Stimulated activated CD8-positive, alpha-beta memory T cell treated with anti-CD3 and anti-CD28 coated beads, Interleukin-7, amount 100 ng/mL, for 1 hour (primary cell): Measurements from ENCODE around the gene DCLK2.

ENCODE experiments used
- DNase-seq, 2 donors: peaks; one replicate each; pipeline ENCODE4 v3.0.0-alpha.2; 2020; ENCODE audit warnings: low read depth in 2 of 2

The DCLK2 gene

DNA sequence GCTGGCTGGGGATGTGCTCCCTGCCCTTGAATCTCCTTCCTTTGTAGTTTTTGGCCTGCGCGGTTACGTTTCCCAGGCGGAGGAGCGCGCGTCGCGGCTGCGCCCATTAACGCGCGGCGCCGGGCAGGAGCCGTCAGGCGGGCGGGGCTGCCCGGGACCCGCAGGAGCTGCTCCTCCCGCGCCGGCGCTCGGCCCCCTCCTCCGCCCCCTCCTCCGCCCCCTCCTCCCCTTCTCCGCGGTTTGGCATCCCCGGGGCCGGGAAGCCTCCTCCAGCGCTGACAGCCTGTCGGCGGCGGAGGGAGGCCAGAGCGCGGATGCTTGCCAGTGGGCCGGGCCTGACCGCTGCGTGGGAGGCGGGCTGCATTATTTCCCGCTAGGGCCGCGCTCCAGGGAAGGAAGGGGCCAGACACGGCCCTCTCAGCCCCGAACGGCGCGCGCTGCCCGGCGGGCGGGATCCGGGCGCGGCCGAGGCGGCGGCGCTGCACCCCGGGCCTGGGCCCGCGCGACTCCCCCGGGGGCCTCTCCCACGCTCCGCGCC lies at the start of gene DCLK2:
DCLK2 (plus strand) TSS at position 405 of the 538 bp plus-strand sequence. CDS start 583 bp downstream, outside the sequence.
- DNase-seq: no peak

DNA sequence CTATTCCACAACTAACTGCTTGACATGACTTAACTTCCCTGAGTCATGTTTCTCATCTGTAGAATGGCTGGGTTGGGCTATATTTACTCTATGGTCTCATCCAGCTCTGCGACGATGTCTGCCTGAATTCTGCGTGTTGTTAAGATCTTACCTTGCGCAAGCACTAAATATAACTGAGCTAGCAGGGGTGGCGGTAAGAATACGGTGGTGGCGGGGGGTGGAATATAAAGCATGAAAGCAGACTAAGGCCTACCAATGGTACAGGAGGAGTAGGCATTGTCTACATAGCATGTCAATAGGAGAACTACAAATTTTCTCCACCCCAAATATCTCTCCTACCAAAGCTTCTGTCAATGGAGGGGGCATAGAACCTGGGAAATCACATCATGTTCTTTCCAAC lies 45.7 kb upstream of the DCLK2 start:
- DNase-seq: no peak

DNA sequence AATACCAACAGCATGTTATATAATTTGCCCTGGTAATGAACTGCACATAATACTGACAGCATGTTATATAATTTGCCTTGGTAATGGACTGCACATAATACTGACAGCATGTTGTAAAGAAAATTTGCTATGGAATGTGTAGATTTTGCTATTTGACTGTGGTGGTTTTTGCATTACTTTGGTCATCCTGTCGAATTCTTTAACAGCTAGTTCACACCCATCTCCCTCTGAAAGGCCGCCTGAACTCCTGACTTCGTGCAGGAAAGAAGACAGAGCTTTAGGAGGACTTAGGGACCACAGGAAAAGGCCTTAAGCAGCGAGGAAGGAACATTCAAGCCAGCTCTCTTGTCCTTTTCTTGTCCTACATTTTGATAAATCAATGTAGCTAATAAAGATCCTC lies 45.2 kb upstream of the DCLK2 start:
- DNase-seq: no peak

DNA sequence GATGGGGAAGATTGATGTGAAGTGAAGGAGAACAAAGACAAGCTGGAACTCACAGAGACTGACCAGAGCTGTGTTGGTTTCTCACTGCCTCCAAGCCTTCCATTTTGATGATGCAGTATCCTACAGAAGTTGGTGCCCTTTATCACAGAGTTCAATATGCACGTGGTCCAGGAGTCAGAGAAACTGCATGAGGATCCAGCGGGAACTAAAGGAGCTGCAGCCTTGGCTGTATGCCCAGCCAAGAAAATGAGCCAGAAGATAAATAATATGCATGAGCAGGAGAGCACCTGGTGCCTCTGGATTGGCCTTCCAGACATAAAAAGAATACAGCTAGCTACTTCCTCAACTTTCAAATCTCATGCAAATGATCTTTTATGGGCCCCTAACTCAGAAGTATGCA lies 44.3 kb upstream of the DCLK2 start:
- no peak for DNase-seq

DNA sequence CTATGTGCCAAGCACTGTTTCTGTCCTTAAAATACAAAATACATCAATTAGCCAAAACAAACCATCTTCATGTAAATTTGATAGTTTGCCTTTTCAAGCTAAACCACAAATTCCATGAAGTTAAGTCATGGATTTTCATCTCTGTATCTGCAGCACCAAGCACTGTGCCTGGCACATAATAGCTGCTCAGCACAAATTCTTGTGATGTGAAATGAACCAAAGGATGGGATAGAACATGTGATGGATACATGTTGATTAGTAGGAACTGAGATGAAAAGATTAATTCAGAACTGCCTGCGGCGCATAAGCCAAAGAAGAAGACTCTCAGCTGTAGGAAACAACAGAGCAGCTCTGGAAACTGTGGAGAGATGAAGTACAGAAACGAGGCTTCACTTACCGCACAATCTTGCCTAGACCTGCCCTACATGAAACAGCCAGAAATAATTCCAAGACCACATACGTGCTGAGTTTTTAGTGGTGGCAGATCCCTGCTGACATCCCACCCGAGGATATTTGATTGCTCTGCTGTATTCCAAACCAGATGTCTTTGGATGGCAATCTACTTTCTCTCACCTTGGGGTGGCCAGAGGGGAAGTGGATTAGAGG lies 40.9 kb upstream of the DCLK2 start:
- DNase-seq: no peak

DNA sequence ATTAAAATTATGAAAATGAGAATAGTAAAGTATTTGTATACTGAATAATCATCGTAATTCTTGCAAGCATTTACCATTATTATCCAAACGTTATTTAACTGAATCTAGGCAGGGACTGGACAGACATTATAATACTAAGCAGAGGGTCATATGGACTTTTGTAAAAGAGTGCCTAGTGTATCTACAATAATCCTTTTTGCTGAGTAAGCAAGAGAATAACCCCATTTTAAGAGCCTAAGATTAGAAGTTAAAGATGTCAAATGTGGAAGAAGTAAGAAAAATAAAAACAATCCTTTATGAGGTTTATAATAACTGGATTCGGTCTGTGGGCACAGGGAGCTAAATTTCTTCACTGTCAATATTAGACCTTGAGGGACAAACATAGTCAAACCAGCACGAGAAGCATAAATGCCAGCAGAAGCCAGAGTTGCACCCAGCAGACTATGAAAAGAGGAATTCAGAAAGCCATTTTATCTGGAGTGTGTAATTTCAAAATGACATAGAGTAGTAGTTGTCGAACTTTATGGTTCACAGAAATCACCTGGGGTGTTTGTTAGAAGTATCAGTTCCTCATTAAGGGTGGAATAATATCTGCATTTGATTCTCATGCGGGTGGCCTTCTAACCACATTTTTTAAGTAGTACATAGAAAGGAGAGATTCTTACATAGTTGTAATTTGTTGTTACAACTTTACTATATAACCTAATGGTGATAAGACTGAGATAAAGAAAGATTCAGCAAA lies 39.7 kb upstream of the DCLK2 start:
- no peak for DNase-seq

DNA sequence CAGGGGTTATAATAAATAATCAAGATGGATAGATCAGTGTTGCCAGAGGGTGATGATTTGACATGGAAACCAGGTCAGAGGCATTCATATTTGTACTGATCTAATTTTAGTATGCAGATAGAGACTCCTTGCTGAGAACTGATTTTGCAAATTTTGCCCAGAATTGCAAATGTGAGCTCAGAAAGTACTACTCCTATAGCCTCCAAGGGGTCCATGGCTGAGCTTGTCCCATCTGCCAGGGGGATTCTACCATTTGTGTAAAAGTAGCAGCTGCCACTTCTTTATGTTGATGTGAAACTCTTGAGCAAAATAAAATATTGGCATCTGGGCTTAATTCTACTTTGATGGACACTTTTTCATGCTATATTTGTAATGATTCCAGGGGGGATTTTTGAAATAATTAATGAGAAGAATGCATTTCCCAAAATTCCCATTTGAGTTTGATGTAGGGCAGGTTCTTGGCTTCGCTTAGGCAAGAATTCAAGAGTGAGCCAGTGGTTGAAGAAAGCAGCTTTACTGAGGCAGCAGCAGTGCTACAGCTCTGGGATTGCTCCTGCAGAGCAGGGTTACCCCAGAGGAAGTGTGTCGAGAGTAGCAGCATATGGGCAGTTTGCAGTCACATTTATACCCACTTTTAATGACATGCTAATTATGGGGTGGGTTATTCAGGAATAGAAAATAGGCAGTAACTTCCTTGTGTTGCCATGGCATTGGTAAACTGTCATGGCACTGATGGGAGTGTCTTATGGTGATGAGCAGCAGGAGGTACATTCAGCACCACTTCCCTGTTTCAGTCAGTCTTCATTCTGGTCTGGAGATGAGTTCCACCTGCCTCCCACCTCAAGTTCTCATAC lies 38.7 kb upstream of the DCLK2 start:
- no peak for DNase-seq

DNA sequence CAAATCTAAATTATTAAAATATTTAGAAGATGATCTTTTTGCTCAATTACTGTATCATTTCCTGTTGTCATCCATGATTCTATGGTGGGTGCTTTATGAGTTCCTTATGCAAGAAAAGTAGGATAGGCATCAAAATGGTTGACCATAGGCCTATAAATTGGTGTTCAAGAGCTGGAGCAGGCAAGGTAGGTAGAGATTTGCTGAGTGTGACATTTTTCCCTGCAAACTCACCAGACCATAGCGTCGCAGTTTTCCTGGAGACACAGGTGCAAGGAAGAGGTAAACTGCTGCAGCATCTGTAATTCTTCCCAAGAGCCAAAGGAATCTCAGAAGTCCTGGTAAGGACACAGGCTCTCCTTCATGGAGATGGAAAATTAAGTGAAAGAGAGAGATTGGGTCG lies 33.7 kb upstream of the DCLK2 start:
- DNase-seq: no peak

DNA sequence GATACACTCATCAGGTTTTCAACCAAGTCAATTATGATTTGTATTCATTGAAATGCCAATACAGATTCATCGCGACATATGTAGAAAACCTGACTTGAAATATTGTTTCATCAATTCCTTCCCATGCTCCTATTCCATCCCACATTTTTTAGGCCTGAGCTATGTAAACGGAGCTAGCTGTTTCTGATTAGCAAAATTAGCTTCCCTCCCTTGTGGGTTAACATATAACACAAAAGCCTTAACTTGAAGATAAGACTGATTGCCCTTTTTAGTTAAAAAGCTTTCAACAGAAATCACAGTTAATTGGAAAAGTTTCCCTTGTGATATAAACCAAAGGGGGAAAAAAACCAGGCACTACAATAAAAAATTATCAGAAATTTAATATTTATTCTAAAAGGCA lies 32.8 kb upstream of the DCLK2 start:
- no peak for DNase-seq

DNA sequence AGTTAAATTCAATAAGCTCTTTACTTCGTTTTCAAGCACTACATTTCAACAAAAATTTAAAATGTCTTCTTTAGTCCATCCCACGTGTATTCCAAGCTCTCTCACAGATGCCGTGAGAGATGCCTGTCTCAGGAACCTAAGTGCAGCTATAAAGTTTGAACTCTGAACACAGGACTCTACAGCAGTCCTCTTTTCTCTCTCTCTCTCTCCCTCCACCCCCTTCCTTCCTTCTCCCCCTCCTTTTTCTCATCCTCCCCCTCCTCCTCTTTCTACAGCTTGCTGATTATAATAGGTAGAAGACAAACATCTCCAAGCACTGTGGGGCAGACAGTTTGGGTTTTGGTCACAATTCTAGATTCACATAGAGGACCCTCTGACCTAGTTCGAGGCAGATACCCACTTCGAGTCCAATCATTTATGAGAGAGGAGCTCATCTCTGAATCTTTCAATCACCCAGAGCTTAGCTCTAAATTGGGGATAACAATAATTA lies 31.5 kb upstream of the DCLK2 start:
- DNase-seq: no peak

DNA sequence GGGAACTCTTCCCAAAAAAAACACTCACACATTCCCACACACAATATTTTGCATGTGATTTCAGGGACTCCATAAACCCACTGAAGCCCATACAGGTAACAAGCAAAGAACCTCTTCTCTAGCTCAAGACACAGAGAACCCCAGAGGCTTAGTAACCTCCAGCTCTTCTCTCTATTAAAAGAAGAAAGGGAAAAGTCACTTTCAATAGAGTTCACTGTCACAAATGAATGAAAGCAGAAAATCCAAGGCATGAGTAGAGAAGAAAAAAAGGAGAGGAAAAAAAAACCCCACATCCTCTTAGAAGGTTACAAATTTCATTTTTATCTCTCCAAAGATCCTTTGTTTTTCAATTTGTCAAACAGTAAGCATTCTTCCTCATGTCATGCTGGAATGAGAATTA lies 30.7 kb upstream of the DCLK2 start:
- no peak for DNase-seq

DNA sequence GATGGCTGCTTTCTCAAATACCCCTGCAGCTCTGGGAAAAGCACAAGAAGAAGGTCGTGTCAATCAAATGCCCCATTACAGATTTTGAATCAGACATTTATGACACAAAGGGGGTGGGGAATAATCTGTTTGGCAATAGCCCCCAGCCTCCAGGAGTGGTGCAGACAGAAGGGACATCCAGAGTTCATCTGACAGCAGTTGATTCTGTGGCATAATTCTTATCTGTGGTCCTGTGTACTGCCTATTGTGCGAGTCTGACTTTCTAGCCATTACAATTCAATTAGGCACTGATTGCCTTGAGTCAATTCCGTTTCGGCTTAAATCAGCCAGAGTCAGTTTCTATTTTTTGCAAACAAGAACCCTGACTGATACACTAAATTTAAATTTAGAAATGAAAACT lies 28.6 kb upstream of the DCLK2 start:
- no peak for DNase-seq

DNA sequence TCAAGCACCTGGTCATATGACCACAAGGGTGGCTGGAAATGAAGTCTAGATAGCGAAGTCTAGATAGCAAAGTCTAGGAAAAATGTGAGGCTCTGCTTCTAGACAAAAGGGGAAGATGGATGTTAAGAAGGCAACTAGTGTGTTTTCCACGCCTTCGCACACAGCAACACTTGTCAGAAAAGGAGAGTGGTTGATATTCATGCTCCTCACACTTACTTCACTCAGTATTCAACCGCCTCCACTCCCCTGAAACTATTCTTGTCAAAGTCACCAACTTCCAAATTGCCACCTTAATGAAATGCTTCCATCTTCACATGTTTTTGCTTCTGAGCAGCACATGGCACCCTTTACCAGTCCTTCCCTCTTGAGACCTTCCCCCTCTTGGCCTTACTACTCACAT lies 27.7 kb upstream of the DCLK2 start:
- no peak for DNase-seq

DNA sequence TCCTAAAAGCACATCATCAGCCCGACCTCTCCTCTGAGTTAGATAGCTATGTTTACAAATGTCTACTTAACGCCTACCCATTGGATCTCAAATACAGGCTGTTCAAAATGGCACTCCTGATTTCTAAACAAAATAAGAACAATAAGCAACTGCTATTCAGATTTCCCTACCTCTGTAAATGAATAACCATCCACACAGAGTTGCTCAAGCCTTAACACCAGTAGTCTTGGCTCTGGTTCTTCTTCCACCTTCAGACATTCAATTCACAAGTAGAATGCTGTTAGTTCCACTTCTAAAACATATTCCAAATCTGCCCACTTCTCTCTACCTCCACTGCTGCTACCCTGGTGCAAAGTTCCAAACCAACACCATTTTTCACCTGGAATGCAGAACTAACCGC lies 27.1 kb upstream of the DCLK2 start:
- no peak for DNase-seq

DNA sequence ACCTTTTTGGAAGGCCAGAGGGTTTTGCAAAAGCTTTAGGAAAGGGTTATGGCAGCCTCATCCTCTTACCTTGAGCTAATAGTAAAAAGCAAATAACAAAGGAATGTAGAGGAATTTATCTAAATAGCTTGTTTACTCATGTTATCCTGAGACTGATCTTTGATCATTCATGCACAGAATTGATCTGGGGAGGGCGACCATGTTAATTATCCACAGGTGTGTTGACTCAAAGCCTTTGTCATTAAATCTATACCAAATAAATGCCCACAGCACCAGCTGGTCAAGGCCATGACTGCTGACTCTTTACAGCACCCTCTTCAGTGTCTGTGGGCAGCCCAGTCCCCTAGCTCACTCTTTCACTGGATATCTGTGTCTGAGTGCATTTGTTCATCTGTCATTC lies 22.8 kb upstream of the DCLK2 start:
- no peak for DNase-seq

DNA sequence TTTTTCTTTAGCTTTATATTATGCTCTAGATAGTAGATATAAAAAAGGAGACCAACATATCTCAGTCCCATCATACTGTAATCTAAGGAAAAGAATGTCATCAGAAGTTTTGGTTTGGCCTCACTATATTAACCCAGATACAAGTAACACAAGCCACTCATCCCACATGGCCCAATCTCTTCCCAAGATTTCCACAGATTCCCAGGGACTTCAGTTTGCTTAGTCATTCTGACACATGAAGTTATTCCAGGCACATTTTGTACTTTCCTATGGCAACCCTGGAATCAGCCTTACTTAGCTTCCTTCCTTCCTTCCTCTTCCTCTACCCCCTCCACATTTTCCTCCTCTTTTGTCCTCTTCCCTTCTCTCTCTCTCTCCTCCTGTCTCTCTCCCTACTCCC lies 21.7 kb upstream of the DCLK2 start:
- DNase-seq: no peak

DNA sequence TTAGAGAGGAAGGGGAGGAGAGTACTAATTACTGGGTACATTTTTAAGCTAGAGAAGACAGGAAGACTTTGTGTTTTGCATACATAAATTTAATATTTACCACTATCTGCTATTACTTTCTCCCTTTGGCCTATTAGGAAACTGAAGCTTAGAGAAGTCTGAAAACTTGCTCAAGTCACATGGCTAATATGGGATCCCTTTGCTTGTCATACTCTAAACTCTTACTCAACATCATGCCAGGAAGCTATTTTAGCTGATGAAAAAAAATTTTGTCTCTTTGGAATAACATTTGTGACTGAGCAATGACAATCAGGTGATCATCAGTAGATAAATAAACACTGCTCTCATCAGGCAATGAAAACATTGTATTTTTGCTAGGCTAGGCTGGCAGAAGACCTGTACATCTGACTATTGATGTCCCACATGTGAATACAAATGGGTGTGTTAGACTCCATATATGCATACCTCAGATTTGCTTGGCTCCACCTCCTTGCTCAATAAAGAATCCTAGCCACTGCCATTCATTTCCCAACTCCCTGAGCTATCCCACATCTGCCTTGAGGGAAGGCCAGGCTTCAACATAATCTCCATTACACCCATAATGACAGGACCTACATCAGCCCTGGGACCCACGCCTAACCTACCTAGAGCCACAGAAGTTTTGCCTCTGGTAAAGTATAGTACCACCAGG lies 17.0 kb upstream of the DCLK2 start:
- no peak for DNase-seq

DNA sequence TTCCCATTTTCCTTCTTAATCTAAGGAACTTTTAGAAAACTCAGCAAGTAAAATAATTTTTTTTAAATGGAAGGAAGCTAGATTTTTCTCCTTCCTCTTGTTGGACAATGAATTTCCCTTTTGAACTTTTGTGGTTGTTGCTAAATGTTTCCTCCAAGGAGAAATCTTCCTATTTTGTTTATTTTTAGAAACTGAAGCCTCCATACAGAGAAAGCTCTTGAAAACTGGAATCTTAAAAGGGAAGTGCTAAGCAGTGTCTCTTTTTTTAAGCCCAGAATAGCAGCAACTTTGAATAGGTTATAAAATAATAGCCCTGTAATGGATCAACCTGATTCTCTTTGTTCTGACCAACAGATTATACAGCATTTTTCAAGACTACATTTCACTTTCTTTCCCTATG lies 15.1 kb upstream of the DCLK2 start:
- DNase-seq: no peak

DNA sequence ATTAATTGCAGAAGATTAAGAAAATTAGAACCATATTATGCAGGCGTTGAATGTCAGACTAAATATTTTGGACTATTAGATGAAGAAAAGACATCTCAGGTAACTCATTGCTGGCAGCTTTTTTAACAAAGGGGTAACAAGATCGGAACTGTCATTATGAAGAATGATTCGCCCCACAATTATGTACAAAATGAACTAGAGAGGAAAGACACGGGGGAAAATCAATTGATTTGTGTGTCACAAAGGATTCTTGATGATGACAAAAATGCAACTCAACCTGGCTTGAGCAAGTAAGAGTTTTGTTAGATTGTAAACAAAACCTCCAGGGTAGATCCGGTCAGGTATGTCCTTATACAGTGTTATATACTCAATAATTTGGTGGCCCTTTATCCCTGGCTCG lies 12.5 kb upstream of the DCLK2 start:
- DNase-seq: no peak

DNA sequence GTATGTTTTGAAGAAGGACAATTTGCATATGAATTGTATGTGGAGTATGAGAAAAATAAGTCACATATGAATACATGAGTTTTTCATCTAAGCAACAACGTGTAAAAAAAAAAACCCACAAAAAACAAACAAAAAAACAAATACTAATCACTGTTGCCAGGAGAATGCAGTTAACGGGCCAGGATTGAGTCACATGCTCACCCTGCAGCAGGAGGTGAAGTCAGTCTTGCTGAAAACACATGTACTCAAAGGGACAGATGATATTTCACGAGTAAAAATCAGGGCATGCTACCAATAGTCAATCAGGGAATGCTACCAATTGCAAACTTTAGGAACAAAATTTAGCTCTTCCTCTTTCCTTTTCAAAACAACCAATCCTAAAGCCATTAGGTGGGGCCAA lies 10.4 kb upstream of the DCLK2 start:
- no peak for DNase-seq

DNA sequence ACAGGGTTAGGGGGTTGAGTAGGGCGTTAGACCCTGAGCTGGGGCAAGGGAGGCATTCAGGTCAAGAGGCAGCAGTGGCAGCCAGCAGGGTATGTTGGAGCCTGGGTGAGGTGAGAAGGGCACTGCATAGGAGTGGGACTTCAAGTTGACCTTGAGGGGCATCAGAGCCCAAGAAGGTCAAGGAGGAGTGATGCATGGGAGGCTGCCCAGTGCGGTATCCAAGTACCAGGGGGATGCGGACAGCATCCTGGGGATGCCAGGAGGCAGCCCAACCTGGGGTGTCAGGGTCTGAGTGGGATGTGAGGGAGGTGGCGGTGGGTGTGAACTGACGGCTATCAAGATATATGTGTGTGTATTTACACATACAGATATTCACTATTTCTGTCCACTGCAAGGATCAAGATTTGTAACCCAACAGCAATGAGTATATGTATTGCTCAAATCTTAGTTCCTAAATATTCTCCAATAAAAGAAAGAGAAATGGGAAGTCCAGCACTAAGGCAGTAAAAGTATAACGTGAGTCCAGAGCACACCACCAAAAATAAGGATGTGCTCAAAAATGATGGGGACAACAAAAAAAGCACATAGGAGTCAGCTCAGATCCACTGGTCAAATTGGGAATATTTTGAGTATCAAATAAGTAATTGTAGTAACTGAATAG lies 9.8 kb upstream of the DCLK2 start:
- DNase-seq: no peak
